GM21526 (cell line): ENCODE measurements around the gene ICAM1.
"Not testable (repeated sequence)": the region's sequence is repeated elsewhere in the genome, so short reads cannot be mapped to it uniquely, and the experiment has no call there.

Experiments
- ATAC-seq: cut with Tn5 transposase; IDR thresholded peaks from one replicate; pipeline ENCODE4 v1.9.1; 2021; ENCODE audit warnings: moderate library complexity; ENCODE audit not compliant: unreplicated experiment, low FRiP score

The ICAM1 gene

GRCh38 chr19:10270616-10271394 lies at the start of gene ICAM1:
Gene ICAM1, plus strand, starts transcription at chr19:10271120. Its CDS starts 40 bp downstream, at chr19:10271160.
- peak; percentile 36 for ATAC-seq

DNA sequence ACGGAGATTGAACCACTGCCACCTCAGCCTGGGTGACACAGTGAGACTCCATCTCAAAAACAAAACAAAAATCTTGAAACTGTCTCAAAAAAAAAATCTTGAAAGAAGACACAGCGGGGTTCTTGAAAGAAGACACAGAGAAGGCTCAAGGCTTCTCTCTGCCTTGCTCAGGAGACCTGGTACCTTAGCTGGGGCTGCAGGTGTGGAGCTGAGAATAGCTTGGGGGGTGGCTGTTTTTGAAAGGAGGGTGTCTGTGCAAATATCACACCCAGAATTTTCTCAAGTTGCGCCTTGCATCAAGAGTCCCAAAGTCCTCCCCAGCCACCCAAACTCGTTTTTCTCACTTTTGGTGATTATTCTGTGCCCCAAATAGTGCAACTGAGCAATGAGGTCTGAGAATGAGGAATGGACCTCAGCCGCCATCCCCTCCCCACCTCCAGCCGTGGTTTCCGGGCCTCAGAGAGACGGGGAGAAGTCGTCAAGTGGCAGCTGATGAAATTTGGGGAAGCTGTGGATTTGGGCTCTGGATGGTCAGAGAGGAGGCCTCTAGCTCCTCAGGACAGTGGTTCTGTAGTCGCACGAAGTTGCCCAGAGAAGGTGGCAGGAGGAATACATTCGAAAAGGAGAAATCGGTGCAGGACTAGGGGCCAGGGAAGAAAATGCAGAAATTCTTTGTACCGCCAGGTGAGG lies 48.6 kb upstream of the ICAM1 start:
- ATAC-seq, result no peak

GRCh38 chr19:10223488-10224213 lies 47.3 kb upstream of the ICAM1 start:
- no peak for ATAC-seq

GRCh38 chr19:10224337-10224736 lies 46.6 kb upstream of the ICAM1 start:
- no peak for ATAC-seq

GRCh38 chr19:10226021-10226375 lies 44.9 kb upstream of the ICAM1 start:
- ATAC-seq, result no peak

DNA sequence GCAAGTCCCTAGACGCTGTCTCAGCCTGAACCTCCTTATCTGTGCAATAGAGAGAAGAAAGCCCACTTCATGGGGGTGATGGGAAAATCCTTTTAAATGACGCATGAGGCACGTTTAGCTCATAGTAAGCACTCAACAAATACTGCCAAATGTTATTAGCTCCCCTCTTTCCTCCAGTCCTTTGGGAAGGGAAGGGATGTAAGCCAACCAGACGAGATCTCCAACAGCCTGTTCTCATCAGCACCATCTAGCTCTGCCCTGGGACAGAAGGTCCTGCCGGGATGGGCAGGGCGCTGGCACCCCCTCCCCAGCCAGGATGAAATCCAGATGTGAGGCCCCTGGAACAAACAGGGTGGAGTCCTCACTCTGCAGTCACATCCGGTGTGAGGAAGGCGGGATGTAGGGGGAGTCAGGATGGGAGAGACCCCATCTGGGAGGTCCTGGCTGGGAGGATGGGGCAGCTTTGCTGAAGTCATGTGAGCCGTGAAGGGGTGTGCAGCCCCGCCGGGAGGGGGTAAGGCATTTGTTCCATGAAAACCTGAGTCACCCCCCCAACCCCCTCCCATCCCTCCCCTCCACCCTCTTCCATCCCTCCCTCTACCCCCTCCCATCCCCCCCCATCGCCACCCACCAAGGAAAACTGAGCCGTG lies 44.4 kb upstream of the ICAM1 start:
- ATAC-seq, result no peak

- no peak for ATAC-seq
Observed at GRCh38 chr19:10227026-10227971, 43.6 kb upstream of the ICAM1 start.

DNA sequence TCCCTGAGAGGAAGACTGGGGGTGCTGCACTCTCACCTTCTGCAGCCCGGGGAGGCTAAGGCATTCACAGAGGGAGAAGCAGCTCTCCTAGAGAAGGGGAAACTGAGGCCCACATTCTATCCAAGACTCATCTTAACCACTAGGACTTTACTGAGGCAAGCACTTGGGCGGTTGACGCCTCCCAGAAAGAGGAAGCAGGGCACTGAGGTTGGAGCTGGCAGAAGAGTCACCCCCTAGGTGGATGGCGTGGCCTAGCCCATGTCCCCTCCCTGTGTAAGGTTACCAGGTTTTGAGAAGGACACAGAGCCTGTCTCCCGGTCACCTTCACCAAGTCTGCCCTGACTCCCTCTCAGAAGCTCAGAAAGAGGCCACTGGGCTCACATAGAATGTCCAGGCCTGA lies 42.5 kb upstream of the ICAM1 start:
- no peak for ATAC-seq

GRCh38 chr19:10228920-10229319 lies 42.0 kb upstream of the ICAM1 start:
- ATAC-seq, result no peak

GRCh38 chr19:10230173-10230860 lies 40.6 kb upstream of the ICAM1 start:
- no peak for ATAC-seq

GRCh38 chr19:10230861-10231611 lies 39.9 kb upstream of the ICAM1 start, which contains the start of gene S1PR2:
Gene S1PR2, minus strand, starts transcription at chr19:10231331. Its CDS starts 6,426 bp downstream, at chr19:10224905.
- ATAC-seq, result peak; percentile 35

DNA sequence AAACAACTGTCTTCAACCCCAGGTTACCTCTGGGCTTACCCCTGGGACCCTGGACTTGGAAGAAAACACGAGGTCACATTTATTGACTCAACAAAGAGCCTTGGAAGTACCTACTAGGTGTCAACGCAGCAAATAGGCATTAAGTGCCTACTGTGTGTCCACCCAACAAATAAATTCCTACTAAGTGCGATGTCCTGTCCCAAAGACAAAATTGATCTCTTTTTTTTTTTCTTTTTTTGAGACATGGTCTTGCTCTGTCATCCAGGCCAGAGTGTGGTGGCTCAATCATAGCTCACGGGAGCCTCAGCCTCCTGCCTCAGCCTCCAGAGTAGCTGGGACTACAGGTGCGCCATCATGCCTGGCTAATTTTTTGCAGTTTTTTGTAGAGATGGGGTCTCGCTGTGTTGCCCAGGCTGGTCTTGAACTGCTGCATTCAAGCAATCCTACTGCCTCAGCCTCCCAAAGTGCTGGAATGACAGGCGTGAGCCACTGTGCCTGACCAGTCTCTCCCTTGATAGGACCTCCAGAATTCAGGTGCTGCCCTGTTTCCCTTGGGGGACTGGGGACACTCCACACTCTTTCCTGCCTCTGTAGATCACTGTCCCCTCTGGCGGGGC lies 39.2 kb upstream of the ICAM1 start:
- no peak for ATAC-seq

GRCh38 chr19:10233946-10234345 lies 37.0 kb upstream of the ICAM1 start:
- ATAC-seq, result no peak

- ATAC-seq, result no peak
Observed at GRCh38 chr19:10235003-10235402, 35.9 kb upstream of the ICAM1 start.

- ATAC-seq, result not testable (repeated sequence)
Observed at GRCh38 chr19:10235409-10235808, 35.5 kb upstream of the ICAM1 start.

DNA sequence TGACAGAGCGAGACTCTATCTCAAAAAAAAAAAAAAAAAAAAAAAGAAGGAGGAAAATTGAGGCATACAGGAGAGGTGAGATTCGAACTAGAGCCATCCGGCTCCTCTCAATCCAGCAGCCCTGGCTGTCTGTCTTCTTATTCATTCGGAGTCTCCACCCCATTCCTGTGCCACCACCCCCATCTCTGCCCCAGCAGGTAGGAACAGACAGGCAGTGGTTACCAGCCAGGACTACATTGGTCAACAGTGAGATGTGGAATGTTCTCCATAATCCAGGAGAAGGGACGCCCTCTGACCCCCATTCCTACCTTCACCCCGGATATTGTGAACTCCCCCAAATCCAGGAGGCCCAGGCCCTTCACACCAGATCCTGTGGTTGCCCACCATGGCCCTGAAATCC lies 33.2 kb upstream of the ICAM1 start:
- no peak for ATAC-seq

DNA sequence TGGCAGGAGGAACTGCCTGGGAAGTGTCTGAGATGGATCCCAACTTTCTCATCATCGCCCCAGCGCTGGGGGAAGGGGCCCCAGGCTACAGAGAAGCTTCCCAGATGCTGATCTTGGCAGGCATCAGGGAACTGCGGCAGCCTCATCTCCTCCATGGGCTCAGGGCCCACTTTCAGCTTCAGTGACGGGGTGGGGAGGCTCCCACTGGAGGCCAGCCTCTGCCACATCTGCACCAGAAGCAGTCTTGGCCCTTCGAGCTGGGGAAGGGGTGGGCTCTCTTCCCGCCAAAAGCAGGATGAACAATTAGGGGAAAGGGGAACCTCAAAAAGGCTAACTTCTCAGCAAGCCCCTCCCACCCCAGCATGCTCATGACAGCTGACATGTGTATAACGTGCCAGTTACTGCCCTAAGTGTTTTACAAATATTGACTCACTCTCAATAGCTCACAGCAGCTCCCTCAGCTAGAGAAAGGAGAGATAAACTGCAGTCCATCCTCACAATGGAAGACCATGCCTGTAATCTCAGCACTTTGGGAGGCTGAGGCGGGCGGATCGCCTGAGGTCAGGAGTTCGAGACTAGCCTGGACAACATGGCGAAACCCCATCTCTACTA lies 32.6 kb upstream of the ICAM1 start:
- no peak for ATAC-seq
